HepG2 (cell line): ENCODE measurements around the gene SHISAL1.

ENCODE experiments used
- CEBPB ChIP-seq: IDR thresholded peaks from 2 replicates; pipeline ENCODE4 v1.6.1; 2011; ENCODE audit warnings: low read depth, low read length, improper control_type of control experiment, borderline replicate concordance
- CREB1 ChIP-seq, 2 experiments: fragments of 450-650 bp in 1 of 2; IDR thresholded peaks; 2 replicates each; pipeline ENCODE4 v1.6.1; 2016 to 2017; ENCODE audit warnings: control low read depth in 1 of 2, mild to moderate bottlenecking in 1 of 2, missing compliant biosample characterization in 1 of 2, missing genetic modification characterization in 1 of 2
- SP1 ChIP-seq, 2 experiments: fragments of 450-650 bp in 1 of 2; sonication (generic) in 1 of 2; formaldehyde crosslinking in 1 of 2; IDR thresholded peaks; 2 replicates each; pipeline versions ENCODE4 v1.4.0 to v1.6.1; 2016 to 2020; ENCODE audit warnings: missing genetic modification reagents in 1 of 2
- ZNF205 ChIP-seq: IDR thresholded peaks from 2 replicates; pipeline ENCODE4 v1.6.1; 2018; ENCODE audit warnings: missing biosample characterization, missing genetic modification reagents
- ZNF746 ChIP-seq: sonication (generic); formaldehyde crosslinking; IDR thresholded peaks from 2 replicates; pipeline ENCODE4 v1.8.0; 2022; ENCODE audit warnings: mild to moderate bottlenecking, missing genetic modification reagents
- TF ChIP-seq, protein P1 (sequence below): sonication (generic); formaldehyde crosslinking; IDR thresholded peaks from 2 replicates; pipeline ENCODE4 v1.8.1; 2023; ENCODE audit warnings: missing genetic modification reagents, inconsistent platforms, borderline replicate concordance

DNA sequence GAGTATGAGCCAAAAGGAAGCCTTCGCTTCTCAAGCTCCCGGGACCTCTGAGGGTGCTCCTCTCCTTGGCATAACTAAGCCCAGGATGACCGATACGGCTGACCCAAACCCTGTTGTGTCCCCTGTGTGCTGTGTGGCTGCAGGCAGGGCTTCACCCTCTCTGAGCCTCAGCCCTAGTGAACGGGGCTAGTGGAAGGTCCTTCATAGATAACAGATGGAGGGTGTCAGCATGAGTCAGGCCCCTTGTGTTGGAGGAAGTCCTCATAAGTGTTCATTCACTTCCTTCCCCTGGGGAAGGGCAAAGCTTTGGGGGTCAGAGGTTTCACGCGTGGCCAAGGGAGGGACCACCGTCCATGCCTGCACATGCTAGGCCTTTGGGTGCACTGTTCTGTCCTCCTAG is 21.5 kb downstream of the SHISAL1 start:
- TF ChIP-seq, protein P1, sequence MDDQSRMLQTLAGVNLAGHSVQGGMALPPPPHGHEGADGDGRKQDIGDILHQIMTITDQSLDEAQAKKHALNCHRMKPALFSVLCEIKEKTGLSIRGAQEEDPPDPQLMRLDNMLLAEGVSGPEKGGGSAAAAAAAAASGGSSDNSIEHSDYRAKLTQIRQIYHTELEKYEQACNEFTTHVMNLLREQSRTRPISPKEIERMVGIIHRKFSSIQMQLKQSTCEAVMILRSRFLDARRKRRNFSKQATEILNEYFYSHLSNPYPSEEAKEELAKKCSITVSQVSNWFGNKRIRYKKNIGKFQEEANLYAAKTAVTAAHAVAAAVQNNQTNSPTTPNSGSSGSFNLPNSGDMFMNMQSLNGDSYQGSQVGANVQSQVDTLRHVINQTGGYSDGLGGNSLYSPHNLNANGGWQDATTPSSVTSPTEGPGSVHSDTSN, result no peak
- TF ChIP-seq ZNF205 (CRISPR knock-in tag), result no peak
- TF ChIP-seq SP1 (IDR thresholded peaks at IDR 0.05), result no peak
- no peak for TF ChIP-seq SP1 (CRISPR knock-in tag; IDR thresholded peaks at IDR 0.05)
- TF ChIP-seq ZNF746 (CRISPR knock-in tag), result no peak
- TF ChIP-seq CREB1 (IDR thresholded peaks at IDR 0.05), result no peak
- TF ChIP-seq CREB1 (CRISPR knock-in tag; IDR thresholded peaks at IDR 0.05), result no peak
- no peak for TF ChIP-seq CEBPB
